GM21528 (cell line): ENCODE results near the gene CHRNA10.
"Not testable (repeated sequence)": the region's sequence is repeated elsewhere in the genome, so short reads cannot be mapped to it uniquely, and the experiment has no call there.

ENCODE experiments used
- ATAC-seq: cut with Tn5 transposase; IDR thresholded peaks from one replicate; pipeline ENCODE4 v1.9.1; 2021; ENCODE audit warnings: mild to moderate bottlenecking, moderate library complexity; ENCODE audit not compliant: unreplicated experiment, low FRiP score

The CHRNA10 gene

GRCh38 chr11:3666023-3666530 is 5.1 kb downstream of the CHRNA10 start:
- no peak for ATAC-seq

DNA sequence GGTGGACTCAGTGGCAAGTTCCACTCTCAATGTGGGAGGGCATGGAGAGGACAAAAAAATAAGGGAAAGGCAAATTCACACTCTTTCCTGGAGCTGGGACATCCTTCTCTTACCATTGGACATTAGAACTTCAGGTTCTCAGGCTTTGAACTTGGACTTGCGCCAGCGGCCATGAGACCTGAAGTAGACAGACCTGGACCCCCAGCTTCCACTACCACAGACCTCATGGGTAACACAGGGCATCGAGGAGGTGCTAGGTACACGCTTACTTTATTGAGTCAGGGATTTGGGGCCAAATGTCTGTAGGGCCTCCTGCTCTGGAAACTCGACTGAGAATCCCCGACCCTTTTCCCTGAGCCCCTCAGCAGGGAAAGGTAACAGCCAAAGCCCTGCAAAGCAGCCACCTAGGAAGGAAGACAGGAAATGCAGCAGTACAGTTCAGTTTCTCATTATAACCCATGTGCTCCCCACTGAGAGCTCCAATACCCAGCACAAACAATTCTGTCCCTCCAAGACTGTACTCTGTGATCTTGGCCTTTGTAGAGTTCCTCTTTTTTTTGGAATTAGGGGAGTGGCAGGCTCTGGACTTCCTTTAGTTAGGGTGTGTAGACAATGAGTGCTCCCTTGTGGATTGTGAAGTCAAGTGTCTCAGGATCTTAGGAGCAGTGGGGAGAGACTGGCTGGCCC is 5.7 kb downstream of the CHRNA10 start:
- ATAC-seq = no peak

DNA sequence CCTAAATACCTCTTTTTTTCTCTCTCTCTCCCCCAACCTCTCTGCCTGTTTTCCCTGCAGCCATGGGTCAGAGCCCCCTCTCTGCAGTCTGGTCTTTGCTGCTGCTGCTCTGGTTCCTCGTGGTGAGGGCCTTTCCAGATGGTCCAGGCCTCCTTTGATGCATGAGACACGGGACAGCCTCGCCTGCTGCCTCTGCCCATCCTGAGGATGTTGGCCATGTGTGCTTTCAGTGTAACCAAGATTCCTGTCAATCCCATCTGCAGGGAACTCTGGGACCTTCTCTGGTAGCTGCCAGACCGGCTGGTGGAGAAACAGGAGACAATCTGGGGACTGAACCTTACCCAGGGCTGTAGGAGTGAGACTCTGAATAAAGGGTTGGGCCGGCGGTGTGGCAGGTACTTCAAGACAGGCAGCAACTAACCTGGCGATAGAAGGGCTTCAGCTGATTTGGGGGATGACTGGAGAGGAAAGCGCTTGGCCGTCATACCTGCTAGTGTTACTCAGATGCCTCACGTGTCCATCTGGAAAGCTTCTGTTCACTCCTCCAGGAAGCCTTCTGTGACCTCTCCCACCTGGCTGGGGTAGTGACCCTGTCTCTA is 7.1 kb downstream of the CHRNA10 start:
- no peak for ATAC-seq

- no peak for ATAC-seq
Measured at GRCh38 chr11:3662856-3663255, 8.3 kb downstream of the CHRNA10 start.

- no peak for ATAC-seq
Measured at GRCh38 chr11:3660960-3661359, 10.2 kb downstream of the CHRNA10 start.

DNA sequence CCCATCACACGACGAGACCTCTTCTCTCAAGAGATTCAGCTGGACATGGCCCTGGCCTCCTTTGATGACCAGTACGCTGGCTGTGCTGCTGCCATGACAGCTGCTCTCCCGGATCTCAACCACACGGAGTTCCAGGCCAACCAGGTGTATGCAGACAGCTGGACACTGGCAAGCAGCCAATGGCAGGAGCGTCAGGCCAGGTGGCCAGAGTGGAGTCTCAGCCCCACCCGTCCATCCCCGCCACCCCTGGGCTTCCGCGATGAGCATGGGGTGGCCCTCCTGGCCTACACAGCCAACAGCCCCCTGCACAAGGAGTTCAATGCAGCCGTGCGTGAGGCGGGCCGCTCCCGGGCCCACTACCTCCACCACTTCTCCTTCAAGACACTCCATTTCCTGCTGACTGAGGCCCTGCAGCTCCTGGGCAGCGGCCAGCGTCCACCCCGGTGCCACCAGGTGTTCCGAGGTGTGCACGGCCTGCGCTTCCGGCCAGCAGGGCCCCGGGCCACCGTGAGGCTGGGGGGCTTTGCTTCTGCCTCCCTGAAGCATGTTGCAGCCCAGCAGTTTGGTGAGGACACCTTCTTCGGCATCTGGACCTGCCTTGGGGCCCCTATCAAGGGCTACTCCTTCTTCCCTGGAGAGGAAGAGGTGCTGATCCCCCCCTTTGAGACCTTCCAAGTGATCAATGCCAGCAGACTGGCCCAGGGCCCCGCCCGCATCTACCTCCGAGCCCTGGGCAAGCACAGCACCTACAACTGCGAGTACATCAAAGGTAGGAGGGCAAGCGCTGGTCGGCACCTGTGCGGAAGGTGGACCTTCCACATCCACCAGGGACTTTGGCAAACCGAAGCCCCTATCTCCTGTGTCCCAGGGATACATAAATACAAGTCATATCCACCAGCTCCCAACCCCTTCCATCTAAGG is 11.3 kb downstream of the CHRNA10 start:
- ATAC-seq = no peak

DNA sequence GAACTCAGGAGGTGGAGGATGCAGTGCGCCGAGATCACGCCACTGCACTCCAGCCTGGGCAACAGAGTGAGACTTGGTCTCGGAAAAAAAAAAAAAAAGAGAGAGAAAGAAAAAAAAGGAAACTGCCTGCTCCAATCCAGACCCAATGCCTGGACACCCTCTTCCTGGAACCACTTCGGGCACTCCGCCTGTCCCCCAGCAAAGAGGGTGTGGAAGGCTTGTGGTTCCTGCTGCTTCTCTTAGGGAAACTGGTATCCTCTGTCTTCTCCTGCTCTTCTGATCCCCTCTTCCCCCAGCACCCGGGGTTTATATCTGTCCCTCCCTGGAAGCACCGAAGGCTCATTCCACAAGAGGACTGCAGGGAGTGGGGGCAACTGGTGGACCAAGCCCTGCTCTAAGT is 12.9 kb downstream of the CHRNA10 start:
- ATAC-seq = no peak

- not testable (repeated sequence) for ATAC-seq
Measured at GRCh38 chr11:3657331-3657730, 13.9 kb downstream of the CHRNA10 start.

GRCh38 chr11:3655547-3655946 is 15.6 kb downstream of the CHRNA10 start:
- no peak for ATAC-seq

- not testable (repeated sequence) for ATAC-seq
Measured at GRCh38 chr11:3652514-3652913, 18.7 kb downstream of the CHRNA10 start.

DNA sequence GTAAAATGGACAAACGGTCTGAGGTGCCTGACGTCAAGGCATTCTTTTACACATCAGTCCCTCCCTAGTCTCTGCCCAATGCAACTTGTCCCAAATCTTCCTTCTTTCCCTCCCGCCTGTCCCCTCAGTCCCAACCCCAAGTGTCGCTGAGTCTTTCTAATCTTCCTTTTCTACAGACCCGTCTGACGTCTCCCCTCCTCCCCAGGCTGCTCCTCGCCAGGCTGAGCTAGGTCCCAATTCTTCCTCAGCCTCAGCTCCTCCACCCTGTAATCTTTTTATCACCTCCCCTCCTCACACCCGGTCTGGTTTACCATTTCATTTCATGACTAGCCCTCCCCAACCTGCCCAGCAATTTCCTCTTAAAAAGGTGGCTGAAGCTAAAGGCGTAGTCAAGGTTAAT is 21.8 kb downstream of the CHRNA10 start:
- not testable (repeated sequence) for ATAC-seq

DNA sequence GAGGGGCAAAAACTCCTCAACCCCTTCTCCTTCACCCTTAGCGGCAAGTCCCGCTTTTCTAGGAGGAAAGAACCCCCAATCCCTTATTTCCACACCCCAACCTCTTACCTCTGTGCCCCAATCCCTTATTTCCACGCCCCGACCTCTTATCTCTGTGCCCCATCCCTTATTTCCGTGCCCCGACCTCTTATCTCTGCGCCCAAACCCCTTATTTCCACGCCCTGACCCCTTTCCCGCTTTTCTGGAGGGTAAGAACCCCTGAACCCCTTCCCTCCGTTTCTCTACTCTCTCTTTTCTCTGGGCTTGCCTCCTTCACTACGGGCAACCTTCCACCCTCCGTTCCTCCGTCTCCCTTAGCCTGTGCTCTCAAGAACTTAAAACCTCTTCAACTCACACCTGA is 22.3 kb downstream of the CHRNA10 start:
- ATAC-seq = not testable (repeated sequence)

DNA sequence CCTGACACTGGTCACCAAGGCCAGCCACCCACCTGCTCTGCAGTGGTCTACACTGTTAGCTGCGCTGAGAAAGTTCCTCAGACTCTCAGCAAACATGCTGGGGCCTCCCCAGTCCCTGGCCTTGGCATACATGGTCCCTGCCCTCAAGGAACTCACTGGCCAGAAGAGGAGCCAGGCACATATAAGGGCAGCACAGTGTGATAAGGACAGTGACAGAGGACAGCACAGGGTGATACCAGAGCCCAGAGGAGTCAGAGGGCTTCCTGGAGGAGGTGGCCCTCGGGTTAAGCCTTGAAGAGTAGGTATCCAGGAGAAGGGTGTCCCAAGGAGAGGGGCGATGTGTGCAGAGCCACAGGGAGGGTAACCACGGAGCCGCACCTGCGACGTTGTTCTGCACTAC is 25.6 kb downstream of the CHRNA10 start:
- ATAC-seq = no peak

DNA sequence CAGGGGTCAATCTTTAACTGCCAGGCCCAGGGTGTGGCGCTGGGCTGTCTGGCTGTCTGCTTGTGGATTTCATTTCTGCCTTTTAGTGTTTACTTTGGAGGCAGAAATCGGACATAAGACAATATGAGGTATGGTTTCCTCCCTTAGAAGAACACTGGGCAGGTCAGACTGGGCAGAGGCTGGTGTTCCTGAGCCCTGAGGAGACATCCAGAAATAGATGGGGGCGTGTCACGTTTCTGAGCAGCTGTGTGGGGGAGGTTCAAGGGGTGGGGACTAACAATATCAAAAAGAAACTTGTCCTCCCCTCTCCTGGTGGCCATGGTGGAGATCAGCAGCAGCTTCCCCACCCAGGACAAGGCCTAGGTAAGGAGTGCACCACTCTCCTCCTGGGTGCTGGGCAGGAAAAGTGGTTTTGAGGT is 26.4 kb downstream of the CHRNA10 start, which contains the start of gene ART1:
Gene ART1, plus strand, starts transcription at position 312 of the 419 bp plus-strand sequence. CDS start 14,086 bp downstream, outside the sequence.
- no peak for ATAC-seq

- not testable (repeated sequence) for ATAC-seq
Measured at GRCh38 chr11:3643102-3643546, 28.1 kb downstream of the CHRNA10 start.

DNA sequence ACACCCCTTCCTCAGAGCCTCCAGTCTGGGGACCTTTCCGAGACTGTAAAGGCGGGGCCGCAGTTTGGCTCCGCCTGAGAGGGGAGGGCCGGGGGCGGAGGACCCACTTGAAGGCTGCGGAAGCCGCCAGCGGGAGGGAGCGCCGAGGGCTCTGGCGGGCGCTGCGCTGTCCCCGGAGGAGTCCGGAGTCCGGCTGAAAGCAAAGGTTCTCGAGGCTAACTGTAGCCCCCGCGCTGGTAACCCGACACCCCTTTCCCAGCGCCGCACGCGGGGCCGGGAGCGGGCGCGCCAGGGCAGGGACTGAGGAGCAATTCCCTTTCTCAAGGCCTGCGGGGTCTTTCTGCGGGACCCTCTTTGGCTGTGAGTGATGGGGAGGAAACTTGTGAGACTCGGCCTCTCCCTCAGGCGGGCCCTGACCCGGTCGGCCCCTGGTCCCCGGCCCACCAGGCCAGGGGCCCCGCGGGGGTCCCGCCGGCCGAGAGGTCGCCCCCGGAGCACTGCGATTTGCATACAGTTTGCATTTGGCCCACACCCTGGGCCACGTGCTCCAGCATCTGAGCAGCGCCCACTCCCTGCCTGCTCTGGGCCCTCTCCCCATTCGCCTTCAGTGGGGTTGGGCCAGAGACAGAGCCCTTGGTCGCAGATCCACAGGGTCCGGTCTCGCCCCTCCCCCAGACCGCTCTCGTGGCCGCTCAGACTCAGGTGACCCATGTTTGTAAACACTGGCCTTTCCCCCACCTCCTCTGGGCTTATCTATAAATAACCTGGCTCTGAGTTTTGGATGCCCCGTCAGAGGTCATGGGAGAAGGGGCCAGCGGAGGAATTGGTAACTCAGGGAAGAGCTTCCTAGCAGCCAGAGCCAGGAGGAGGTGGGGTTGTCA is 28.9 kb downstream of the CHRNA10 start:
- no peak for ATAC-seq

DNA sequence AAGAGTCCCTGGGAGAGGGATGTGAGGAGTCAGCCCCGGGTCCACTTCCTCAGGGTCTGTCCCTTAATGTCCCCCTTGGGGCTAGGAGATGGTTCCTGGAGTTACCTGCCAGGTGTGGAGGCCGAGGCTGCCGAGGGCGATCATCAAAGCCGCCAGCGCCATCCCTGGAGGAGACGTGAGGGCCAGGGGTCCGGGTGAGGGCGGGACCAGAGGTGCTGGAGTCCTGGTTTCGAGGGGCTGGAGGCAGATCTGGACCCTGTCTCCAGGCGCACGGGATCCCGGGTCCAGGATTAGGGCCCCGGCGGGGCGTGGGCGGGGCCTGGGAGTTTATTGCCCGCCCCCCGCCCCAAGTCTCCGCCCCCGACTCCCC is 29.5 kb downstream of the CHRNA10 start, which contains the start of gene ART5:
Gene ART5, minus strand, starts transcription at position 292 of the 370 bp plus-strand sequence. Its CDS starts 130 bp downstream, at position 162.
- ATAC-seq = no peak

- ATAC-seq = no peak
Measured at GRCh38 chr11:3641191-3641590, 30.0 kb downstream of the CHRNA10 start.

GRCh38 chr11:3639841-3640240 is 31.3 kb downstream of the CHRNA10 start:
- ATAC-seq = no peak

DNA sequence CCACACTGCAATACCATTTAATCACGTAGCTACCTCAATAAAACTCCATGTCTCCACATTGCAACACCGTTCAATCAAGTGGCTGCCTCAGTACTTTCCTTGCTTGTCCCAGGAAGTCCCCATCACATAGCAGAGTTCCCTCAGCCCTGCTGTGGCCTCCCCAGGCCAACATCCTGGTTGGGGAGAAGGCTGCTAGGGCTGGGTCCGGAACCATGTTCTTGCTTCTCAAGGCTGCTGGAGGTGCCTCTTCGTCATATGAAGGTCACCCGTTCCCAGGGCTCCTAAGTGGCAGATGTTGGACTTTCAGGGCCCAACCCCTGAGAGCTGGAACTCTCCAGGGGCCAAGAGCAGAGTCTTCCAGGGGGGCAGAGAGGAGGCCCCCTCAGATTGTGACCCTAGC is 32.7 kb downstream of the CHRNA10 start:
- no peak for ATAC-seq
